ENCODE results near the gene DNMBP.
"Not testable (repeated sequence)": the region's sequence is repeated elsewhere in the genome, so short reads cannot be mapped to it uniquely, and the experiment has no call there.

DNMBP gene

GRCh38 chr10:100025576-100025975, 15.8 kb upstream of the DNMBP start:
- H3K27me3 Mint-ChIP-seq: peaks cover 5% of the 10 kb centered on the region
- no peak overlapping the region for H3K27ac Mint-ChIP-seq
- peaks cover 6% of the 10 kb centered on the region for H3K9me3 Mint-ChIP-seq
- peaks cover 5% of the 10 kb centered on the region for H3K4me1 Mint-ChIP-seq (ENCODE audit: low read depth)
- H3K36me3 Mint-ChIP-seq (ENCODE audit: low read depth): no peaks in the 10 kb centered on the region
- H3K4me3 Mint-ChIP-seq: no peak overlapping the region
- DNase-seq: no peak

- no peak overlapping the region for H3K27ac Mint-ChIP-seq
- H3K4me1 Mint-ChIP-seq (ENCODE audit: low read depth): peaks cover 12% of the 10 kb centered on the region
- peaks cover 5% of the 10 kb centered on the region for H3K27me3 Mint-ChIP-seq
- H3K4me3 Mint-ChIP-seq: no peak overlapping the region
- DNase-seq: no peak
- H3K9me3 Mint-ChIP-seq: peaks cover 6% of the 10 kb centered on the region
- H3K36me3 Mint-ChIP-seq (ENCODE audit: low read depth): no peaks in the 10 kb centered on the region
Measured at GRCh38 chr10:100024748-100025147, 15.0 kb upstream of the DNMBP start.

- Mint-ChIP-seq H3K9me3 (peaks cover 2% of the 10 kb centered on the region), H3K4me1 (ENCODE audit: low read depth) (peaks cover 12% of the 10 kb centered on the region), H3K36me3 (ENCODE audit: low read depth) (no peaks in the 10 kb centered on the region), H3K4me3 (no peak overlapping the region), H3K27me3 (peaks cover 5% of the 10 kb centered on the region), H3K27ac (no peak overlapping the region)
- no peak for DNase-seq
Measured at GRCh38 chr10:100022403-100022802, 12.7 kb upstream of the DNMBP start.

GRCh38 chr10:100021322-100021721, 11.6 kb upstream of the DNMBP start:
- H3K4me3 Mint-ChIP-seq: no peak overlapping the region
- peaks cover 5% of the 10 kb centered on the region for H3K27me3 Mint-ChIP-seq
- no peak for DNase-seq
- no peak overlapping the region for H3K27ac Mint-ChIP-seq
- no peaks in the 10 kb centered on the region for H3K9me3 Mint-ChIP-seq
- H3K36me3 Mint-ChIP-seq (ENCODE audit: low read depth): no peaks in the 10 kb centered on the region
- H3K4me1 Mint-ChIP-seq (ENCODE audit: low read depth): peaks cover 12% of the 10 kb centered on the region

GRCh38 chr10:100020886-100021253, 11.1 kb upstream of the DNMBP start:
- Mint-ChIP-seq H3K4me1 (ENCODE audit: low read depth) (peaks cover 12% of the 10 kb centered on the region), H3K27ac (no peak overlapping the region), H3K36me3 (ENCODE audit: low read depth) (no peaks in the 10 kb centered on the region), H3K4me3 (no peak overlapping the region), H3K27me3 (peaks cover 5% of the 10 kb centered on the region), H3K9me3 (no peaks in the 10 kb centered on the region)
- DNase-seq: no peak

- no peaks in the 10 kb centered on the region for H3K36me3 Mint-ChIP-seq (ENCODE audit: low read depth)
- H3K9me3 Mint-ChIP-seq: no peaks in the 10 kb centered on the region
- H3K27me3 Mint-ChIP-seq: peaks cover 5% of the 10 kb centered on the region
- H3K4me3 Mint-ChIP-seq: no peak overlapping the region
- peak overlapping the region; percentile 28 for H3K27ac Mint-ChIP-seq
- DNase-seq: no peak
- peaks cover 12% of the 10 kb centered on the region for H3K4me1 Mint-ChIP-seq (ENCODE audit: low read depth)
Measured at GRCh38 chr10:100020142-100020885, 10.6 kb upstream of the DNMBP start.

- Mint-ChIP-seq H3K27me3 (peaks cover 5% of the 10 kb centered on the region), H3K27ac (no peak overlapping the region), H3K4me1 (ENCODE audit: low read depth) (peaks cover 12% of the 10 kb centered on the region), H3K36me3 (ENCODE audit: low read depth) (no peaks in the 10 kb centered on the region), H3K4me3 (no peak overlapping the region), H3K9me3 (no peaks in the 10 kb centered on the region)
- DNase-seq: no peak
Measured at GRCh38 chr10:100019787-100020141, 10.0 kb upstream of the DNMBP start.

- Mint-ChIP-seq H3K27ac (no peak overlapping the region), H3K27me3 (peaks cover 4% of the 10 kb centered on the region), H3K36me3 (ENCODE audit: low read depth) (no peaks in the 10 kb centered on the region), H3K4me3 (no peak overlapping the region), H3K4me1 (ENCODE audit: low read depth) (peaks cover 11% of the 10 kb centered on the region), H3K9me3 (no peaks in the 10 kb centered on the region)
- DNase-seq: no peak
Measured at GRCh38 chr10:100014071-100014762, 4.5 kb upstream of the DNMBP start.

GRCh38 chr10:100013621-100014020, 3.9 kb upstream of the DNMBP start:
- no peaks in the 10 kb centered on the region for H3K9me3 Mint-ChIP-seq
- peaks cover 17% of the 10 kb centered on the region for H3K4me1 Mint-ChIP-seq (ENCODE audit: low read depth)
- no peak overlapping the region for H3K27ac Mint-ChIP-seq
- no peak overlapping the region for H3K4me3 Mint-ChIP-seq
- H3K27me3 Mint-ChIP-seq: peaks cover 4% of the 10 kb centered on the region
- no peaks in the 10 kb centered on the region for H3K36me3 Mint-ChIP-seq (ENCODE audit: low read depth)
- no peak for DNase-seq

GRCh38 chr10:100011906-100012305, 2.2 kb upstream of the DNMBP start:
- not testable (repeated sequence) for H3K27ac Mint-ChIP-seq; H3K36me3 Mint-ChIP-seq (ENCODE audit: low read depth); DNase-seq; H3K27me3 Mint-ChIP-seq; H3K9me3 Mint-ChIP-seq; H3K4me3 Mint-ChIP-seq
- H3K4me1 Mint-ChIP-seq (ENCODE audit: low read depth): peaks cover 31% of the 10 kb centered on the region

GRCh38 chr10:100009283-100009792, 409 bp downstream of the DNMBP start:
- no peaks in the 10 kb centered on the region for H3K9me3 Mint-ChIP-seq
- H3K4me3 Mint-ChIP-seq: peak overlapping the region; percentile 81
- no peak for DNase-seq
- peaks cover 49% of the 10 kb centered on the region for H3K4me1 Mint-ChIP-seq (ENCODE audit: low read depth)
- H3K27me3 Mint-ChIP-seq: peaks cover 4% of the 10 kb centered on the region
- no peaks in the 10 kb centered on the region for H3K36me3 Mint-ChIP-seq (ENCODE audit: low read depth)
- H3K27ac Mint-ChIP-seq: no peak overlapping the region

- H3K27ac Mint-ChIP-seq: no peak overlapping the region
- H3K9me3 Mint-ChIP-seq: no peaks in the 10 kb centered on the region
- H3K36me3 Mint-ChIP-seq (ENCODE audit: low read depth): no peaks in the 10 kb centered on the region
- DNase-seq: no peak
- H3K4me3 Mint-ChIP-seq: peak overlapping the region; percentile 81
- peaks cover 48% of the 10 kb centered on the region for H3K4me1 Mint-ChIP-seq (ENCODE audit: low read depth)
- peaks cover 4% of the 10 kb centered on the region for H3K27me3 Mint-ChIP-seq
Measured at GRCh38 chr10:100008708-100009282, 952 bp downstream of the DNMBP start.

GRCh38 chr10:100008142-100008522, 1.6 kb downstream of the DNMBP start:
- H3K4me1 Mint-ChIP-seq (ENCODE audit: low read depth): peaks cover 47% of the 10 kb centered on the region
- H3K4me3 Mint-ChIP-seq: no peak overlapping the region
- no peaks in the 10 kb centered on the region for H3K9me3 Mint-ChIP-seq
- no peaks in the 10 kb centered on the region for H3K36me3 Mint-ChIP-seq (ENCODE audit: low read depth)
- no peak for DNase-seq
- H3K27ac Mint-ChIP-seq: no peak overlapping the region
- H3K27me3 Mint-ChIP-seq: peaks cover 4% of the 10 kb centered on the region

GRCh38 chr10:100007231-100008141, 2.3 kb downstream of the DNMBP start:
- peaks cover 47% of the 10 kb centered on the region for H3K4me1 Mint-ChIP-seq (ENCODE audit: low read depth)
- no peak overlapping the region for H3K27ac Mint-ChIP-seq
- DNase-seq: no peak
- no peaks in the 10 kb centered on the region for H3K9me3 Mint-ChIP-seq
- H3K27me3 Mint-ChIP-seq: peaks cover 4% of the 10 kb centered on the region
- no peak overlapping the region for H3K4me3 Mint-ChIP-seq
- H3K36me3 Mint-ChIP-seq (ENCODE audit: low read depth): no peaks in the 10 kb centered on the region

Measured in activated T-cell treated with anti-CD3 and anti-CD28 coated beads, Interleukin-2, amount 50 U/mL, for 24 hours (primary cell).